ENCODE measurements around the gene LEFTY1. TPM values are rescaled to one million over a fixed set of nuclear protein-coding genes. Genes with fewer than 3 reads are reported as not detected.

The LEFTY1 gene
- total and polyA plus RNA-seq, 2 donors (not counting 3 experiments of a cell fraction or from before 2014, with no cell fraction given): not detected

- no peak for DNase-seq (ENCODE audit: low read depth, low spot score)
- no peak for FAIRE-seq
- H3K27me3 ChIP-seq (ENCODE audit: control insufficient read depth in 2 of 2, insufficient read depth in 2 of 2, low read length in 2 of 2): no peaks in the 10 kb centered on the region
- BruUV-seq (replicated peaks): no TSS peak
- no peak overlapping the region for H3K9ac ChIP-seq (replicated peaks; ENCODE audit: extremely low read depth, insufficient read depth, low read length)
- H3K4me3 ChIP-seq (replicated peaks in 1 of 3; ENCODE audit: insufficient read depth in 1 of 3, low read depth in 1 of 3, low read length in 3 of 3): no peak overlapping the region
- ChIA-PET CTCF (interaction anchor here (0.7 kb wide), 1 partner anchor 22 kb away, joined by 3 read pairs; no protein-coding TSS in a partner anchor), POLR2A (no interaction called here)
- H3K36me3 ChIP-seq (ENCODE audit: control insufficient read depth in 2 of 2, extremely low read depth in 1 of 2, insufficient read depth in 2 of 2, low read length in 2 of 2): peaks cover 2 to 7% of the 10 kb centered on the region in 2 experiments
- H3K9me3 ChIP-seq (replicated peaks; ENCODE audit: control insufficient read depth, insufficient read depth, low read length): no peaks in the 10 kb centered on the region
- no peak overlapping the region for H2AFZ ChIP-seq (ENCODE audit: low read depth, low read length)
- dilution Hi-C loops (cut with MboI; ENCODE audit: extremely low pct_ligation_motif_present, low sequenced_read_pairs): no loop called here
- H3K27ac ChIP-seq (ENCODE audit: insufficient read depth, low read depth, low read length): no peak overlapping the region
- H3K9me1 ChIP-seq (replicated peaks; ENCODE audit: control insufficient read depth, extremely low read depth, insufficient read depth, low read length): no peaks in the 10 kb centered on the region
- H4K20me1 ChIP-seq (replicated peaks; ENCODE audit: control insufficient read depth, extremely low read depth, insufficient read depth, low read length): no peaks in the 10 kb centered on the region
- intact Hi-C loops (cut with micrococcal nuclease): loop anchor here (5.0 kb wide), 1 partner anchor 109 kb away; no protein-coding TSS in a partner anchor
- no peak overlapping the region for H3K4me2 ChIP-seq (ENCODE audit: insufficient read depth, low read length)
- H3K4me1 ChIP-seq (ENCODE audit: control insufficient read depth, extremely low read depth, insufficient read depth, low read length): peaks cover 12% of the 10 kb centered on the region
- TF ChIP-seq MYC (IDR thresholded peaks at IDR 0.05; ENCODE audit: low read depth, low read length) (no peak), JUN (IDR thresholded peaks at IDR 0.05; ENCODE audit: borderline replicate concordance, insufficient read depth, insufficient read length, low read depth) (no peak), FOS (IDR thresholded peaks at IDR 0.05; ENCODE audit: borderline replicate concordance, insufficient read depth, low read length) (no peak), POLR2A (IDR thresholded peaks at IDR 0.05; ENCODE audit: low read depth, low read length) (no peak), EZH2 (IDR thresholded peaks at IDR 0.05; ENCODE audit: borderline replicate concordance, low read depth, low read length, severe bottlenecking) (no peak), CTCF (IDR thresholded peaks at IDR 0.05; ENCODE audit: extremely low read depth in 1 of 2, insufficient read depth in 1 of 2, low read depth in 1 of 2, low read length in 2 of 2) (no peak), POLR2AphosphoS5 (IDR thresholded peaks at IDR 0.05; ENCODE audit: insufficient read depth, low read depth, low read length) (no peak), GATA2 (IDR thresholded peaks at IDR 0.05; ENCODE audit: insufficient read depth, insufficient read length, low read depth, low read length) (no peak)
- TF ChIP-seq, protein P1, sequence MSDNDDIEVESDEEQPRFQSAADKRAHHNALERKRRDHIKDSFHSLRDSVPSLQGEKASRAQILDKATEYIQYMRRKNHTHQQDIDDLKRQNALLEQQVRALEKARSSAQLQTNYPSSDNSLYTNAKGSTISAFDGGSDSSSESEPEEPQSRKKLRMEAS (IDR thresholded peaks at IDR 0.05; ENCODE audit: insufficient read depth, insufficient read length): no peak
- H3K79me2 ChIP-seq (ENCODE audit: control insufficient read depth, insufficient read depth, low read length): no peaks in the 10 kb centered on the region
Measured at GRCh38 chr1:225868631-225869330, 20.2 kb downstream of the LEFTY1 start.
